ENCODE measurements around the gene IL15RA. TPM values are rescaled to one million over a fixed set of nuclear protein-coding genes. Genes with fewer than 3 reads are reported as not detected.

The IL15RA gene
- total RNA-seq, 1 donor from 2014 or later = 0.40 TPM

DNA sequence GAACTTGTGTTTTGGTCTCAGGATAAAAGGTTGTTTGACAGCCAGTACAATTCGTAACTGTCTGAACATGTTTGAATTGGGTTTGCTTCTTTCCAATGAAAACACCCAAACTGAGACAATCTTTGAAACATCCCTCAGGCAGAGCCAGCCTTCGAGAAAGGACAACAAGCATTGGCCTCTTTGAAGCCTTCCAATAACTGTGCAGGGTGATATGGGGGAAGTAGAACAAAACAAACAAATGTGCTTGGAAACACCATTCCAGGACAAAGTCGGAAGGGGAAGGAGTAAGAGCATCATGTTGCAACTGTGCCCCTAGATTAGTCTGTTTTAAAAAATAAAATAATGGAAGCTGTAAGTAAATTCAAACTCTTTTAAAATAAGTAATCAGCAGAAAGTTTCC lies 45.3 kb upstream of the IL15RA start:
- Mint-ChIP-seq H3K27me3 (ENCODE audit: unreplicated experiment) (peaks cover 11% of the 10 kb centered on the region), H3K9me3 (ENCODE audit: unreplicated experiment) (peaks cover 7% of the 10 kb centered on the region), H3K36me3 (ENCODE audit: unreplicated experiment) (no peaks in the 10 kb centered on the region), H3K4me1 (ENCODE audit: unreplicated experiment) (no peaks in the 10 kb centered on the region), H3K4me3 (ENCODE audit: unreplicated experiment) (no peak overlapping the region), H3K27ac (ENCODE audit: unreplicated experiment) (no peak overlapping the region)
- TF ChIP-seq, protein P1, sequence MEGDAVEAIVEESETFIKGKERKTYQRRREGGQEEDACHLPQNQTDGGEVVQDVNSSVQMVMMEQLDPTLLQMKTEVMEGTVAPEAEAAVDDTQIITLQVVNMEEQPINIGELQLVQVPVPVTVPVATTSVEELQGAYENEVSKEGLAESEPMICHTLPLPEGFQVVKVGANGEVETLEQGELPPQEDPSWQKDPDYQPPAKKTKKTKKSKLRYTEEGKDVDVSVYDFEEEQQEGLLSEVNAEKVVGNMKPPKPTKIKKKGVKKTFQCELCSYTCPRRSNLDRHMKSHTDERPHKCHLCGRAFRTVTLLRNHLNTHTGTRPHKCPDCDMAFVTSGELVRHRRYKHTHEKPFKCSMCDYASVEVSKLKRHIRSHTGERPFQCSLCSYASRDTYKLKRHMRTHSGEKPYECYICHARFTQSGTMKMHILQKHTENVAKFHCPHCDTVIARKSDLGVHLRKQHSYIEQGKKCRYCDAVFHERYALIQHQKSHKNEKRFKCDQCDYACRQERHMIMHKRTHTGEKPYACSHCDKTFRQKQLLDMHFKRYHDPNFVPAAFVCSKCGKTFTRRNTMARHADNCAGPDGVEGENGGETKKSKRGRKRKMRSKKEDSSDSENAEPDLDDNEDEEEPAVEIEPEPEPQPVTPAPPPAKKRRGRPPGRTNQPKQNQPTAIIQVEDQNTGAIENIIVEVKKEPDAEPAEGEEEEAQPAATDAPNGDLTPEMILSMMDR (IDR thresholded peaks at IDR 0.05) = no peak
- no peak for DNase-seq (ENCODE audit: extremely low spot score, unreplicated experiment)

DNA sequence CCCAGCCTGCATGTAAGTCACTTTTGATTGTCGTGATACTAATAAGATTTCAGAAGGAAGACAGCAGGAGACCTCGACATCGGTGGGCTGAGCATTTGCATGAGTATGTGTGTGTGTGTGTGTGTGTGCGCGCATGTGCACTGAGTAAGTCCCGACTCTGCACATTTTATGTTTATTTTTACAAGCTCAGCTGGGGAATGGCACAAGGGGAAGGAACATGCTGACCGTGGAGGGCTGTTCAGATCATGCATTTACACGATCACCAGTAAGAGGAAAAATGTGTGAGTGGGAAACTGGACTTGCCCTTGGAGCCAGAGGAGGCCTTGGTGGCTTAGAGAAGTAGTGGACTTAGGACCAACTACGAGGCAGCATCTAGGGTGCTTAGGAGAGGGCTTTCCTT lies 43.5 kb upstream of the IL15RA start:
- no peak overlapping the region for H3K27ac Mint-ChIP-seq (ENCODE audit: unreplicated experiment)
- no peak for DNase-seq (ENCODE audit: extremely low spot score, unreplicated experiment)
- H3K9me3 Mint-ChIP-seq (ENCODE audit: unreplicated experiment) = peaks cover 7% of the 10 kb centered on the region
- H3K4me1 Mint-ChIP-seq (ENCODE audit: unreplicated experiment) = no peaks in the 10 kb centered on the region
- no peaks in the 10 kb centered on the region for H3K36me3 Mint-ChIP-seq (ENCODE audit: unreplicated experiment)
- no peak overlapping the region for H3K4me3 Mint-ChIP-seq (ENCODE audit: unreplicated experiment)
- H3K27me3 Mint-ChIP-seq (ENCODE audit: unreplicated experiment) = peaks cover 13% of the 10 kb centered on the region
- TF ChIP-seq, protein P1 (IDR thresholded peaks at IDR 0.05) = no peak

DNA sequence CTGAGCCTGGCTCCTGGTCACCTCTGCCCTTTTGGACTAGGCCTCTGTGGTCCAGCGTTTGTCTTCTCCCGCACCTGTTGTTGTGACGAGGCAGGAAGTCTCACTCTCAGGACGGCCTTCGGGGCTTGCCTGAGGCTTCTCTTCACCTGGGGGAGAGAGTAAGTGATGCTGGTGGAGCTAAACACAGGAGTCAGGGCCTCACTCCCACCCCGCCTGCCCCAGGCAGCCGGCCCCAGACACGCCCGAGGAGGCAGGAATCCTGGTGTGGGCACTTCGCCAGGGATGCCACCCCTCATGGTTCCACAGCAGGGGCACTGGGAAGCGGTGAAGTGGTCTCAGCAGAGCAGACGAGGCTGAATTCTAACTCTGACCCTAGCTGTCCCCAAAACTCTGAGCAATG lies 42.5 kb upstream of the IL15RA start:
- TF ChIP-seq, protein P1 (IDR thresholded peaks at IDR 0.05) = no peak
- no peak overlapping the region for H3K27ac Mint-ChIP-seq (ENCODE audit: unreplicated experiment)
- peaks cover 7% of the 10 kb centered on the region for H3K9me3 Mint-ChIP-seq (ENCODE audit: unreplicated experiment)
- peaks cover 19% of the 10 kb centered on the region for H3K27me3 Mint-ChIP-seq (ENCODE audit: unreplicated experiment)
- no peaks in the 10 kb centered on the region for H3K4me1 Mint-ChIP-seq (ENCODE audit: unreplicated experiment)
- H3K36me3 Mint-ChIP-seq (ENCODE audit: unreplicated experiment) = no peaks in the 10 kb centered on the region
- DNase-seq (ENCODE audit: extremely low spot score, unreplicated experiment) = no peak
- no peak overlapping the region for H3K4me3 Mint-ChIP-seq (ENCODE audit: unreplicated experiment)

DNA sequence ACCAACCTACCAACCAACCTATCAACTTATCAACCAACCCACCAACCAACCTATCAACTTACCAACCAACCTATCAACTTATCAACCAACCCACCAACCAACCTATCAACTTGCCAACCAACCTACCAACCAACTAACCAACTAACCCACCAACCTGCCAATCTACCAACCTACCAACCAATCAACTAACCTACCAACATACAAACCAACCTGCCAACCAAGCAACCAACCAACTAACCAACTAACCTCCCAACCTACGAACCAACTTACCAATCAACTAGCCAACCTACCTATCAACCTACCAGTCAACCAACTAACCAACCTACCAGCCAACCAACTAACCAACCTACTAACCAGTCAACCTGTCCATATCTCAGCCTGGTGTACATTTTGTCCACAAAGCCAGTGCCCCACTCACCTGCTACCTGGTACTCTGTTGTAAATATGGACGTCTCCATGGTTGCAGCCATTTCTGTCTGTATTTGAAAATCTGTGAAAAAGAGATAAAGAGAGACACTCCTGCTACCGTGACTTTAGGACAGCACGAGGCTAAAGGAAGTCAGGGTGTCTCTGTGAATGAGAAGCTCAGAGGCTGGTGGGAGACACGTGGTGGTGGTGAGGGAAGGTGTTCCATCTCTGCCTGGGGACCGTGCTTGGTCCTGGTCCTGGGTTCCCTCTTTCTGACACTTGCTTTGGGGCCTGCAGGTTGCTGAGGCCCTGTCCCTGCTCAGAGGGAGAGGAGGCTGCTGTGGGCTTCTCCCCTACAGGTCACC lies 41.9 kb upstream of the IL15RA start:
- Mint-ChIP-seq H3K27ac (ENCODE audit: unreplicated experiment) (no peak overlapping the region), H3K9me3 (ENCODE audit: unreplicated experiment) (peaks cover 7% of the 10 kb centered on the region), H3K4me3 (ENCODE audit: unreplicated experiment) (no peak overlapping the region), H3K4me1 (ENCODE audit: unreplicated experiment) (no peaks in the 10 kb centered on the region), H3K27me3 (ENCODE audit: unreplicated experiment) (peaks cover 19% of the 10 kb centered on the region), H3K36me3 (ENCODE audit: unreplicated experiment) (no peaks in the 10 kb centered on the region)
- no peak for DNase-seq (ENCODE audit: extremely low spot score, unreplicated experiment)
- TF ChIP-seq, protein P1 (IDR thresholded peaks at IDR 0.05) = no peak

DNA sequence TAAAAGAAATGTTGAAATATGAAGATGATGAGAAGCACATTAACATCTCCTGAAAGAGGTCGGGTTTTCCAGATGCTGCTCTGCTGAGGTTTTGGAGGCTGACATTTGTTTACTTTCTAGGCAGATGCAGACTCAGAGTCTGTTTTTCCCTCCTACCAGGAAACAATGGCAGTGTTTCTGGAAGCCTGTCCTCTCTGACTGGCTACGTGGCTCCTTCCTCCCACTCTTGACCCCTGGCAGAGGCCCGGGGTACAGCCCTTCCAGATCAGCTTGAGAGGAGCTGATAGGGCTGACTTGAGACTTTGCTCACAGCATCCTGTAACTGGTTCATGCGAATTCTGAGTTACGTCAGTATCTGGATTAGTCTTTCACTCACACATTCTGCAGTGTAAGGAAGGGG lies 41.1 kb upstream of the IL15RA start:
- H3K4me1 Mint-ChIP-seq (ENCODE audit: unreplicated experiment) = no peaks in the 10 kb centered on the region

More for the DNA sequence above, 41.1 kb upstream of the IL15RA start:
- H3K9me3 Mint-ChIP-seq (ENCODE audit: unreplicated experiment) = peaks cover 7% of the 10 kb centered on the region
- TF ChIP-seq, protein P1 (IDR thresholded peaks at IDR 0.05) = no peak
- no peak overlapping the region for H3K27ac Mint-ChIP-seq (ENCODE audit: unreplicated experiment)
- no peaks in the 10 kb centered on the region for H3K36me3 Mint-ChIP-seq (ENCODE audit: unreplicated experiment)
- no peak for DNase-seq (ENCODE audit: extremely low spot score, unreplicated experiment)
- H3K27me3 Mint-ChIP-seq (ENCODE audit: unreplicated experiment) = peaks cover 25% of the 10 kb centered on the region
- H3K4me3 Mint-ChIP-seq (ENCODE audit: unreplicated experiment) = no peak overlapping the region
